Testis (tissue), 2 donors: ENCODE results near the gene KCNE4.

Experiments used
- POLR2A ChIP-seq: fragments of 450-650 bp; IDR thresholded peaks from one replicate; pipeline ENCODE4 v1.6.1; 2017; ENCODE audit warnings: antibody characterized with exemption, mild to moderate bottlenecking, moderate library complexity
- TF ChIP-seq, protein P1 (sequence below), 3 experiments: fragments of 450-650 bp in 2 of 3; fragments of 200-600 bp in 1 of 3; sonication (generic) in 1 of 3; IDR thresholded peaks; one replicate each; pipeline ENCODE4 v1.5.1; 2016 to 2019; ENCODE audit warnings: antibody characterized with exemption in 3 of 3, mild to moderate bottlenecking in 2 of 3, moderate library complexity in 1 of 3

DNA sequence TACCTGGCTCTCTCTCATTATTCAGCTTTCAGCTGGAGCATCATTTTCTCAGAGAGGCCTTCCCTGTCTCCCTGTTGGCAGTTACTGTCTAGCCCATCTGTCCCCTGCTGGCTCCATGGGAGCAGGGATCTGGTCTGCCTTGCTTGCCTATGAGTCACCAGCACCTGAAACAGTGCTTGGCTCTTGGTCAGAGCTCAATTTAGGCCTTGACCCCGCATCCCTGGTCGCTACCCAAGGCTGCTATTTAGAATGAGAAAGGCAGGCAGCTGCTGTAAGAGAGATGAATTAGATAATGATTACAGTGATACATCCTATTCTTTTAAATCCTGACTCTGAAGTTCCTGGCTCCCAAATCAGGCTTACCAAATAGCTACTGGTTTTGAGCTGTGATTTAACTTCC lies 32.9 kb downstream of the KCNE4 start:
- TF ChIP-seq POLR2A = no peak
- TF ChIP-seq, protein P1, sequence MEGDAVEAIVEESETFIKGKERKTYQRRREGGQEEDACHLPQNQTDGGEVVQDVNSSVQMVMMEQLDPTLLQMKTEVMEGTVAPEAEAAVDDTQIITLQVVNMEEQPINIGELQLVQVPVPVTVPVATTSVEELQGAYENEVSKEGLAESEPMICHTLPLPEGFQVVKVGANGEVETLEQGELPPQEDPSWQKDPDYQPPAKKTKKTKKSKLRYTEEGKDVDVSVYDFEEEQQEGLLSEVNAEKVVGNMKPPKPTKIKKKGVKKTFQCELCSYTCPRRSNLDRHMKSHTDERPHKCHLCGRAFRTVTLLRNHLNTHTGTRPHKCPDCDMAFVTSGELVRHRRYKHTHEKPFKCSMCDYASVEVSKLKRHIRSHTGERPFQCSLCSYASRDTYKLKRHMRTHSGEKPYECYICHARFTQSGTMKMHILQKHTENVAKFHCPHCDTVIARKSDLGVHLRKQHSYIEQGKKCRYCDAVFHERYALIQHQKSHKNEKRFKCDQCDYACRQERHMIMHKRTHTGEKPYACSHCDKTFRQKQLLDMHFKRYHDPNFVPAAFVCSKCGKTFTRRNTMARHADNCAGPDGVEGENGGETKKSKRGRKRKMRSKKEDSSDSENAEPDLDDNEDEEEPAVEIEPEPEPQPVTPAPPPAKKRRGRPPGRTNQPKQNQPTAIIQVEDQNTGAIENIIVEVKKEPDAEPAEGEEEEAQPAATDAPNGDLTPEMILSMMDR (IDR thresholded peaks at IDR 0.05) = no peak
